ENCODE results near the gene TTC13. TPM values are rescaled to one million over a fixed set of nuclear protein-coding genes. Genes with fewer than 3 reads are reported as not detected.

The TTC13 gene
- total RNA-seq, 1 experiment from 2014 or later: 20.2 TPM

- Histone ChIP-seq H3K27me3 (ENCODE audit: low read length) (no peaks in the 10 kb centered on the region), H3K79me2 (ENCODE audit: low read length) (no peaks in the 10 kb centered on the region), H3K4me2 (ENCODE audit: low read length) (no peak overlapping the region), H3K36me3 (ENCODE audit: low read depth, low read length) (peaks cover 12% of the 10 kb centered on the region), H4K20me1 (ENCODE audit: low read length) (no peaks in the 10 kb centered on the region), H2AFZ (ENCODE audit: low read length) (no peak overlapping the region), H3K9me2 (replicated peaks; ENCODE audit: low read length) (no peaks in the 10 kb centered on the region), H3K27ac (ENCODE audit: low read length) (no peak overlapping the region), H3K9ac (ENCODE audit: low read length) (no peak overlapping the region), H3K4me3 (ENCODE audit: low read length) (no peak overlapping the region), H3F3A (ENCODE audit: low read length, unreplicated experiment) (no peaks in the 10 kb centered on the region), H3K9me3 (ENCODE audit: low read length) (no peaks in the 10 kb centered on the region), H3K4me1 (ENCODE audit: insufficient read depth, low read length) (no peaks in the 10 kb centered on the region)
- TF ChIP-seq EZH2phosphoT487 (IDR thresholded peaks at IDR 0.05; ENCODE audit: borderline replicate concordance, low read length) (no peak), EZH2 (IDR thresholded peaks at IDR 0.05; ENCODE audit: low read length, unreplicated experiment) (no peak), CTCF (conservative IDR thresholded peaks at IDR 0.05; ENCODE audit: low read depth, low read length) (no peak)
- DNase-seq (no peak), ATAC-seq (no peak)
- ChIA-PET POLR2A (ENCODE audit: unreplicated experiment) (interaction anchor here (0.6 kb wide), 1 partner anchor 436 kb away, joined by 4 read pairs; no protein-coding TSS in a partner anchor), CTCF (no interaction called here)
- intact Hi-C loops (cut with micrococcal nuclease): no loop called here
- no TSS peak for BruUV-seq (replicated peaks)
Measured at GRCh38 chr1:230943048-230943593, 35.5 kb downstream of the TTC13 start.

GRCh38 chr1:230940848-230941247 lies 37.8 kb downstream of the TTC13 start:
- POLR2A ChIA-PET (ENCODE audit: unreplicated experiment): no interaction called here

More at GRCh38 chr1:230940848-230941247, 37.8 kb downstream of the TTC13 start:
- Histone ChIP-seq H3K9ac (ENCODE audit: low read length) (no peak overlapping the region), H3K79me2 (ENCODE audit: low read length) (no peaks in the 10 kb centered on the region), H3F3A (ENCODE audit: low read length, unreplicated experiment) (no peaks in the 10 kb centered on the region), H3K36me3 (ENCODE audit: low read depth, low read length) (peaks cover 16% of the 10 kb centered on the region), H2AFZ (ENCODE audit: low read length) (no peak overlapping the region), H3K4me1 (ENCODE audit: insufficient read depth, low read length) (no peaks in the 10 kb centered on the region), H3K27me3 (ENCODE audit: low read length) (no peaks in the 10 kb centered on the region), H3K4me3 (ENCODE audit: low read length) (no peak overlapping the region), H3K9me3 (ENCODE audit: low read length) (no peaks in the 10 kb centered on the region), H3K4me2 (ENCODE audit: low read length) (no peak overlapping the region), H3K9me2 (replicated peaks; ENCODE audit: low read length) (no peaks in the 10 kb centered on the region), H3K27ac (ENCODE audit: low read length) (no peak overlapping the region), H4K20me1 (ENCODE audit: low read length) (no peaks in the 10 kb centered on the region)
- ATAC-seq: no peak
- TF ChIP-seq EZH2phosphoT487 (IDR thresholded peaks at IDR 0.05; ENCODE audit: borderline replicate concordance, low read length) (no peak), CTCF (conservative IDR thresholded peaks at IDR 0.05; ENCODE audit: low read depth, low read length) (no peak), EZH2 (IDR thresholded peaks at IDR 0.05; ENCODE audit: low read length, unreplicated experiment) (no peak)
- intact Hi-C loops (cut with micrococcal nuclease): no loop called here
- BruUV-seq (replicated peaks): no TSS peak
- CTCF ChIA-PET: no interaction called here
- no peak for DNase-seq
